Panc1 (cell line): ENCODE data around the gene TRIP10. TPM values are rescaled to one million over a fixed set of nuclear protein-coding genes. Genes with fewer than 3 reads are reported as not detected.
A peak's percentile ranks its signal among the peaks of the same experiment; 100 is the strongest.

Source experiments
- ATAC-seq: fragments of 200-7000 bp; cut with Tn5 transposase; 2 replicates; pipeline ENCODE4 v1.9.1; 2020; ENCODE audit warnings: mild to moderate bottlenecking, moderate library complexity
- BruUV-seq: library from RNA; stranded (reverse); fragments of 400-500 nt; replicated peaks from 2 replicates; lab custom pipeline; 2021; lab: Mats Ljungman, UMichigan
- CTCF ChIA-PET: fragments of 300-600 bp; sonication (Branson Sonifier 250); formaldehyde crosslinking; loops from one replicate; lab custom pipeline; 2022; ENCODE audit warnings: antibody characterized with exemption; lab: Charles Lee
- POLR2A ChIA-PET: fragments of 300-600 bp; sonication (Branson Sonifier 250); formaldehyde crosslinking; loops from one replicate; lab custom pipeline; 2022; ENCODE audit warnings: antibody characterized with exemption; lab: Charles Lee
- DNase-seq: peaks from one replicate; pipeline ENCODE4 v3.0.0-alpha.2; 2010; ENCODE audit warnings: low read depth, low spot score
- H3K27ac ChIP-seq: 2 replicates; pipeline ENCODE4 v1.5.1; 2011; ENCODE audit warnings: mild to moderate bottlenecking, low read length, inconsistent platforms
- H3K27me3 ChIP-seq: fragments of 200-500 bp; sonication (Bioruptor generic); 2 replicates; pipeline ENCODE4 v1.6.0; 2014; ENCODE audit warnings: low read length, inconsistent platforms; ENCODE audit not compliant: control insufficient read depth, insufficient read depth
- H3K36me3 ChIP-seq: fragments of 200-500 bp; sonication (Bioruptor generic); 2 replicates; pipeline ENCODE4 v1.5.1; 2014; ENCODE audit warnings: inconsistent platforms, mild to moderate bottlenecking, low read length, moderate library complexity; ENCODE audit not compliant: control insufficient read depth, insufficient read depth
- H3K4me1 ChIP-seq: 2 replicates; pipeline ENCODE4 v1.5.1; 2011; ENCODE audit warnings: inconsistent platforms, mild to moderate bottlenecking, low read length, moderate library complexity; ENCODE audit not compliant: control insufficient read depth, insufficient read depth
- H3K4me3 ChIP-seq, 2 experiments: 2 replicates each; pipeline ENCODE4 v1.5.1; 2011 to 2012; ENCODE audit warnings: low read depth in 2 of 2, low read length in 2 of 2, mild to moderate bottlenecking in 2 of 2, inconsistent platforms in 1 of 2, moderate library complexity in 1 of 2
- H3K9me3 ChIP-seq: fragments of 200-500 bp; sonication (Bioruptor generic); 2 replicates; pipeline ENCODE4 v1.5.1; 2014; ENCODE audit warnings: low read depth, mild to moderate bottlenecking, inconsistent platforms, low read length, moderate library complexity; ENCODE audit not compliant: control insufficient read depth, insufficient read depth
- CTCF ChIP-seq: fragments of 450-650 bp; IDR thresholded peaks from 2 replicates; pipeline ENCODE4 v1.5.1; 2017; ENCODE audit warnings: mild to moderate bottlenecking
- POLR2AphosphoS5 ChIP-seq: IDR thresholded peaks from 2 replicates; pipeline ENCODE4 v1.6.1; 2012; ENCODE audit warnings: mild to moderate bottlenecking, low read depth, low read length, moderate library complexity
- REST ChIP-seq, 2 experiments: IDR thresholded peaks; 2 replicates each; pipeline ENCODE4 v1.6.1; 2011 to 2012; ENCODE audit warnings: low read depth in 2 of 2, control low read depth in 1 of 2, low read length in 1 of 2, mild to moderate bottlenecking in 1 of 2, moderate library complexity in 1 of 2; ENCODE audit not compliant: insufficient read depth in 1 of 2
- SIN3A ChIP-seq: IDR thresholded peaks from 2 replicates; pipeline ENCODE4 v1.6.1; 2012; ENCODE audit warnings: low read depth, mild to moderate bottlenecking, low read length, moderate library complexity, borderline replicate concordance; ENCODE audit not compliant: insufficient read depth
- TCF7L2 ChIP-seq: IDR thresholded peaks from 2 replicates; pipeline ENCODE4 v1.6.1; 2011; ENCODE audit warnings: mild to moderate bottlenecking, low read depth, low read length, inconsistent platforms
- in situ Hi-C: cut with HindIII; loops from 2 replicates; pipeline ENCODE4 v1.10.0; 2016; ENCODE audit warnings: low sequenced_read_pairs, low pct_unique_long_range_greater_than_20kb
- intact Hi-C: fragments of 100-400 bp; cut with micrococcal nuclease; formaldehyde crosslinking; loops from one replicate; pipeline ENCODE4 v1.10.0; 2022; ENCODE audit not compliant: unreplicated experiment
- total RNA-seq: library from RNA; stranded (reverse); gene quantifications from one replicate; pipeline ENCODE4 v1.2.1, GENCODE V29; 2021; ENCODE audit not compliant: unreplicated experiment

The TRIP10 gene
- total RNA-seq, 1 experiment from 2014 or later: 115 TPM

GRCh38 chr19:6718111-6718740, 21.3 kb upstream of the TRIP10 start:
- intact Hi-C loops: no loop called here
- ChIA-PET CTCF (interaction anchor here (0.7 kb wide), 1 partner anchor 77 kb away, joined by 17 read pairs; no protein-coding TSS in a partner anchor), POLR2A (no interaction called here)
- DNase-seq (no peak), ATAC-seq (no peak)
- Histone ChIP-seq H3K4me1 (no peaks in the 10 kb centered on the region), H3K27ac (no peak overlapping the region), H3K9me3 (no peaks in the 10 kb centered on the region), H3K4me3 (no peak overlapping the region), H3K27me3 (no peaks in the 10 kb centered on the region), H3K36me3 (no peaks in the 10 kb centered on the region)
- TF ChIP-seq REST (IDR thresholded peaks at IDR 0.05; ENCODE audit: insufficient read depth in 1 of 2, low read depth in 2 of 2, low read length in 1 of 2): no peak
- no peak for TF ChIP-seq POLR2AphosphoS5
- TF ChIP-seq CTCF: no peak
- TF ChIP-seq TCF7L2: no peak
- no peak for TF ChIP-seq SIN3A
- in situ Hi-C loops: no loop called here
- no TSS peak for BruUV-seq

- POLR2A ChIA-PET: no interaction called here
- CTCF ChIA-PET: interaction anchor here (0.7 kb wide), 1 partner anchor 78 kb away, joined by 17 read pairs; no protein-coding TSS in a partner anchor
Measured at GRCh38 chr19:6718741-6719539, 20.5 kb upstream of the TRIP10 start.

More at GRCh38 chr19:6718741-6719539, 20.5 kb upstream of the TRIP10 start:
- Histone ChIP-seq H3K27ac (no peak overlapping the region), H3K36me3 (no peaks in the 10 kb centered on the region), H3K4me1 (no peaks in the 10 kb centered on the region), H3K27me3 (no peaks in the 10 kb centered on the region), H3K4me3 (no peak overlapping the region), H3K9me3 (no peaks in the 10 kb centered on the region)
- TF ChIP-seq REST (IDR thresholded peaks at IDR 0.05; ENCODE audit: insufficient read depth in 1 of 2, low read depth in 2 of 2, low read length in 1 of 2) (no peak), POLR2AphosphoS5 (no peak), SIN3A (no peak), TCF7L2 (no peak), CTCF (no peak)
- DNase-seq: no peak
- no TSS peak for BruUV-seq
- intact Hi-C loops (no loop called here), in situ Hi-C loops (no loop called here)
- ATAC-seq: peak; percentile 40
